ENCODE data around the gene INPP5D. TPM values are rescaled to one million over a fixed set of nuclear protein-coding genes. Genes with fewer than 3 reads are reported as not detected.

Gene INPP5D
- total RNA-seq, 4 donors from 2014 or later: 7.8 to 40.4 (median 26.1) TPM

GRCh38 chr2:233026198-233026813, 33.8 kb upstream of the INPP5D start:
- no peaks in the 10 kb centered on the region for H3K4me1 ChIP-seq
- in situ Hi-C loops (cut with MboI; ENCODE audit: low pct_ligation_motif_present in 1 of 4, low pct_unique_long_range_greater_than_20kb in 1 of 4, low sequenced_read_pairs in 3 of 4) (loop anchor here in 1 of 4 donors (25.0 kb wide), 1 partner anchor 164 kb away; the partner anchor contains the start of gene SNORC), intact Hi-C loops (cut with DNase I; ENCODE audit: low total_unique reads) (no loop called here)
- no peak for TF ChIP-seq EP300 (IDR thresholded peaks at IDR 0.05; ENCODE audit: low read depth)
- TF ChIP-seq POLR2AphosphoS5 (IDR thresholded peaks at IDR 0.05): no peak
- TF ChIP-seq, protein P1, sequence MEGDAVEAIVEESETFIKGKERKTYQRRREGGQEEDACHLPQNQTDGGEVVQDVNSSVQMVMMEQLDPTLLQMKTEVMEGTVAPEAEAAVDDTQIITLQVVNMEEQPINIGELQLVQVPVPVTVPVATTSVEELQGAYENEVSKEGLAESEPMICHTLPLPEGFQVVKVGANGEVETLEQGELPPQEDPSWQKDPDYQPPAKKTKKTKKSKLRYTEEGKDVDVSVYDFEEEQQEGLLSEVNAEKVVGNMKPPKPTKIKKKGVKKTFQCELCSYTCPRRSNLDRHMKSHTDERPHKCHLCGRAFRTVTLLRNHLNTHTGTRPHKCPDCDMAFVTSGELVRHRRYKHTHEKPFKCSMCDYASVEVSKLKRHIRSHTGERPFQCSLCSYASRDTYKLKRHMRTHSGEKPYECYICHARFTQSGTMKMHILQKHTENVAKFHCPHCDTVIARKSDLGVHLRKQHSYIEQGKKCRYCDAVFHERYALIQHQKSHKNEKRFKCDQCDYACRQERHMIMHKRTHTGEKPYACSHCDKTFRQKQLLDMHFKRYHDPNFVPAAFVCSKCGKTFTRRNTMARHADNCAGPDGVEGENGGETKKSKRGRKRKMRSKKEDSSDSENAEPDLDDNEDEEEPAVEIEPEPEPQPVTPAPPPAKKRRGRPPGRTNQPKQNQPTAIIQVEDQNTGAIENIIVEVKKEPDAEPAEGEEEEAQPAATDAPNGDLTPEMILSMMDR (IDR thresholded peaks at IDR 0.05): no peak
- no peaks in the 10 kb centered on the region for H3K27me3 ChIP-seq
- 85 to 87% methylated on average over 4 of the region's 4 CpGs for WGBS, 2 donors (ENCODE audit: low coverage in 1 of 2)
- H3K36me3 ChIP-seq: no peaks in the 10 kb centered on the region
- no peak for DNase-seq
- no peak overlapping the region for H3K27ac ChIP-seq
- no peak overlapping the region for H3K4me3 ChIP-seq
- no peaks in the 10 kb centered on the region for H3K9me3 ChIP-seq

DNA sequence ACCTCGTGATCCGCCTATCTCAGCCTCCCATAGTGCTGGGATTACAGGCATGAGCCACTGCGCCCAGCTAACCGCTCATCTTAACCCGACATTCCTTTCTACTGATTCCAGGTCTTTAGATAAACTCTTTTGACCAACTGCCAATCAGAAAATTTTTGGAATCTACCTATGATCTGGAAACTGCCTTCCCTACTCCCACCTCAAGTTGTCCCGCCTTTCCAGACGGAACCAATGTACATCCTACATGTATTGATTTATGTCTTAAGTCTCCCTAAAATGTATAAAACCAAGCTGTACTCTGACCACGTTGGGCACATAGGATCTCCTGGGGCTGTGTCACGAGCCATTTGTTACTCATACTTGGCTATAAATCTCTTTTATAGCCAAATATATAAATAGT, 30.8 kb upstream of the INPP5D start:
- Histone ChIP-seq H3K4me1 (no peaks in the 10 kb centered on the region), H3K27ac (no peak overlapping the region), H3K4me3 (no peak overlapping the region), H3K9me3 (no peaks in the 10 kb centered on the region), H3K27me3 (no peaks in the 10 kb centered on the region), H3K36me3 (no peaks in the 10 kb centered on the region)
- DNase-seq: no peak
- TF ChIP-seq EP300 (IDR thresholded peaks at IDR 0.05; ENCODE audit: low read depth) (no peak), POLR2A (IDR thresholded peaks at IDR 0.05) (no peak), POLR2AphosphoS5 (IDR thresholded peaks at IDR 0.05) (no peak)
- TF ChIP-seq, protein P1 (IDR thresholded peaks at IDR 0.05): no peak
- in situ Hi-C loops (cut with MboI; ENCODE audit: low pct_ligation_motif_present in 1 of 4, low pct_unique_long_range_greater_than_20kb in 1 of 4, low sequenced_read_pairs in 3 of 4): loop anchor here in 1 of 4 donors (25.0 kb wide), 1 partner anchor 167 kb away; the partner anchor contains the start of gene SNORC
- WGBS, 2 donors (ENCODE audit: low coverage in 1 of 2): 59 to 86% methylated on average over 5 to 9 of the region's 9 CpGs
- intact Hi-C loops (cut with DNase I; ENCODE audit: low total_unique reads): no loop called here

DNA sequence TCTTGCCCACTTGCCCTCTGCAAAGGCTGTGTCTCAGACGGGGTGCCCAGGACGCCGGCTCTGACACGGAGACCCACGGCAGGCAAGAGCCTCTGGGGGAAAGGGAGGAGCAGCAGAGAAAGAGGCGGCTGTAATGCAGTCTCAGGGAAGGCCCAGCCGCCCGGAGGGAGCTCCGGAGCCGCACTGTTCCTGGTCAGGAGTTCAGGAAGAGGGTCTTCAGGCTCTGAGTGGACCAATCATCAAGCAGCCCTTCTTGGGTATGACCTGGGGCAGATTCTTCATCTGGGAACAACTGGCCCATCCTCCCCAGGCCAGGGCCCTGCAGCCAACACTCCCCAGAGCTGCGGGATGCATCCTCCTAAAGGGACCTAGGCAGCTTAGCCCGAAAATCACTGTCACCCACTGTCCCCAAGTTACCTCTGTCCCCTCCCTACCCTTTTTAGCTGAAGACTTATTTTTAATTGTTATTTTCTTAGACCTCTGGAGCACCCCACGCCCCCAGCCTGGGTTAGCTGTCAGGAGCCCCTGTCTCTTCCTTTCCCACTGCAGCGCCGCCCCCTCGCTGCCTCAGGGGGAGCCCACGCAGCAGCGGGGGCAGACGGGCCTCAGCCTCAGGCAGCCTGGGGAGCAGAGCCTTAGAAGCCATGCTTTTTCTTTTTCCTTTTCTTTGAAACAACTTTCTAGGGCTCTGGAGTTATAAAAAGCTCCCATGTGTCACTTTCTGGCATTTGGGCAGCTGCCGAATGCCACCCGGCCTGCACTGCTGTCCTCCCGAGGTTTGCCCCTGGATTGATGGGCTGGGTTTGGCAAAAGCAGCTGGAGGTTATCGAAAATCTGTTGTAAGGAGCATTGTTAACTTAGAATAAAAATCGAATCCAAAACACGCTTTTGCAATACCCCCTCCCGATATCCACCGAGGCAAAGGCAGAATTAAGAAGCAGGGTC, 28.3 kb upstream of the INPP5D start:
- Histone ChIP-seq H3K27ac (no peak overlapping the region), H3K27me3 (no peaks in the 10 kb centered on the region), H3K4me1 (no peaks in the 10 kb centered on the region), H3K4me3 (no peak overlapping the region), H3K36me3 (no peaks in the 10 kb centered on the region), H3K9me3 (no peaks in the 10 kb centered on the region)
- in situ Hi-C loops (cut with MboI; ENCODE audit: low pct_ligation_motif_present in 1 of 4, low pct_unique_long_range_greater_than_20kb in 1 of 4, low sequenced_read_pairs in 3 of 4): loop anchor here in 1 of 4 donors (25.0 kb wide), 1 partner anchor 170 kb away; the partner anchor contains the start of gene SNORC
- intact Hi-C loops (cut with DNase I; ENCODE audit: low total_unique reads): no loop called here
- WGBS, 2 donors (ENCODE audit: low coverage in 1 of 2): 89% methylated on average over 27 of the region's 27 CpGs; no CpG with 5 or more reads in 1 of the 2 donors
- DNase-seq: no peak
- TF ChIP-seq, protein P1 (IDR thresholded peaks at IDR 0.05): no peak
- no peak for TF ChIP-seq POLR2A (IDR thresholded peaks at IDR 0.05)
- no peak for TF ChIP-seq EP300 (IDR thresholded peaks at IDR 0.05; ENCODE audit: low read depth)

Data from transverse colon (tissue), 4 donors.